Endothelial cell of umbilical vein (primary cell): Measurements from ENCODE around the gene BLOC1S3.

Experiments used
- CTCF ChIP-seq, 2 donors: IDR thresholded peaks; 1 replicate in 1 of 2; 2 replicates in 1 of 2; pipeline ENCODE4 v1.5.1; 2011; ENCODE audit warnings: low read length in 2 of 2, mild to moderate bottlenecking in 2 of 2, moderate library complexity in 2 of 2, control low read depth in 1 of 2, inconsistent platforms in 1 of 2, low read depth in 1 of 2; ENCODE audit not compliant: insufficient read depth in 1 of 2; ENCODE audit errors: extremely low read depth in 1 of 2
- MAX ChIP-seq: IDR thresholded peaks from 2 replicates; pipeline ENCODE4 v1.6.1; 2011; ENCODE audit not compliant: insufficient read depth, insufficient read length

- no peak for TF ChIP-seq CTCF (IDR thresholded peaks at IDR 0.05; ENCODE audit: extremely low read depth in 1 of 2, insufficient read depth in 1 of 2, low read depth in 1 of 2, low read length in 2 of 2)
- TF ChIP-seq MAX = no peak
Measured at GRCh38 chr19:45189971-45190370, 11.4 kb downstream of the BLOC1S3 start.
